ENCODE data around the gene SKIDA1. TPM values are rescaled to one million over a fixed set of nuclear protein-coding genes. Genes with fewer than 3 reads are reported as not detected.

The SKIDA1 gene
- total RNA-seq, 1 donor from 2014 or later: 7.8 TPM

DNA sequence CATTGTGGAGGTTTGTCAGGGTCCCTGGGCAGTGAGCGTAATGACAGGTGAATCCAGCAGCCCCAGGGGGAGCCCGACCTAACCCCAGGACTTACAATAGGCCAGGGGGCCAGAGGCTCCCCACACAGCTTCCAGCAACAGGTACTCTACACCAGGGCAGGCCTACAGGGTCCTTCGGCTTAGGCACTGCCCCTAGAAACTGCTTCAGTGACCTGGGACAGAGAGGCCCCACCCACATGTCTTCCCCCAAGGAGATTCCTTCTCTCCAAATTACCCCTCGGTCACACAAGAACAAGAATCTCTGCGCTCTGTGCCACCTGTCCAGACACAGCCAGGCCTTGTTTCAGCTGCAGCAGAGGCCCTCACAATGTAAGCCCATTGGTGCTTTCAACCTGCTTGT, 24.4 kb downstream of the SKIDA1 start:
- DNase-seq (ENCODE audit: low read depth) (no peak), FAIRE-seq (no peak)
- TF ChIP-seq, protein P1, sequence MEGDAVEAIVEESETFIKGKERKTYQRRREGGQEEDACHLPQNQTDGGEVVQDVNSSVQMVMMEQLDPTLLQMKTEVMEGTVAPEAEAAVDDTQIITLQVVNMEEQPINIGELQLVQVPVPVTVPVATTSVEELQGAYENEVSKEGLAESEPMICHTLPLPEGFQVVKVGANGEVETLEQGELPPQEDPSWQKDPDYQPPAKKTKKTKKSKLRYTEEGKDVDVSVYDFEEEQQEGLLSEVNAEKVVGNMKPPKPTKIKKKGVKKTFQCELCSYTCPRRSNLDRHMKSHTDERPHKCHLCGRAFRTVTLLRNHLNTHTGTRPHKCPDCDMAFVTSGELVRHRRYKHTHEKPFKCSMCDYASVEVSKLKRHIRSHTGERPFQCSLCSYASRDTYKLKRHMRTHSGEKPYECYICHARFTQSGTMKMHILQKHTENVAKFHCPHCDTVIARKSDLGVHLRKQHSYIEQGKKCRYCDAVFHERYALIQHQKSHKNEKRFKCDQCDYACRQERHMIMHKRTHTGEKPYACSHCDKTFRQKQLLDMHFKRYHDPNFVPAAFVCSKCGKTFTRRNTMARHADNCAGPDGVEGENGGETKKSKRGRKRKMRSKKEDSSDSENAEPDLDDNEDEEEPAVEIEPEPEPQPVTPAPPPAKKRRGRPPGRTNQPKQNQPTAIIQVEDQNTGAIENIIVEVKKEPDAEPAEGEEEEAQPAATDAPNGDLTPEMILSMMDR (IDR thresholded peaks at IDR 0.05; ENCODE audit: insufficient read depth, low read depth, low read length): no peak
- no peak for TF ChIP-seq EZH2 (IDR thresholded peaks at IDR 0.05; ENCODE audit: insufficient read depth, low read length)
- Histone ChIP-seq H3K4me2 (ENCODE audit: low read length) (no peak overlapping the region), H3K79me2 (ENCODE audit: insufficient read depth, low read length) (no peaks in the 10 kb centered on the region), H3K9me3 (ENCODE audit: insufficient read depth, low read depth, low read length) (no peaks in the 10 kb centered on the region), H2AFZ (ENCODE audit: low read depth, low read length) (no peak overlapping the region), H3K27ac (ENCODE audit: low read depth, low read length) (no peak overlapping the region), H3K4me1 (ENCODE audit: insufficient read depth, low read length) (peaks cover 3% of the 10 kb centered on the region), H3K4me3 (ENCODE audit: insufficient read depth, low read depth, low read length) (no peak overlapping the region), H3K27me3 (ENCODE audit: insufficient read depth, low read length) (peaks cover 3% of the 10 kb centered on the region), H3K36me3 (ENCODE audit: insufficient read depth, low read length) (no peaks in the 10 kb centered on the region), H3K9ac (ENCODE audit: low read length) (no peak overlapping the region), H4K20me1 (ENCODE audit: insufficient read depth, low read length) (no peaks in the 10 kb centered on the region)
- H3K4me1 Mint-ChIP-seq (ENCODE audit: low read depth, unreplicated experiment): peaks cover 38% of the 10 kb centered on the region
- H3K4me3 Mint-ChIP-seq (ENCODE audit: unreplicated experiment): peak overlapping the region; percentile 40
- H3K9me3 Mint-ChIP-seq (ENCODE audit: unreplicated experiment): no peaks in the 10 kb centered on the region
- H3K36me3 Mint-ChIP-seq (ENCODE audit: low read depth, unreplicated experiment): no peaks in the 10 kb centered on the region
- peak overlapping the region; percentile 62 for H3K27ac Mint-ChIP-seq (ENCODE audit: unreplicated experiment)
- peaks cover 5% of the 10 kb centered on the region for H3K27me3 Mint-ChIP-seq (ENCODE audit: low read depth, unreplicated experiment)

GRCh38 chr10:21500578-21500910, 24.9 kb downstream of the SKIDA1 start:
- H2AFZ ChIP-seq (ENCODE audit: low read depth, low read length): peak overlapping the region; percentile 67
- H3K79me2 ChIP-seq (ENCODE audit: insufficient read depth, low read length): no peaks in the 10 kb centered on the region
- no peaks in the 10 kb centered on the region for H3K36me3 ChIP-seq (ENCODE audit: insufficient read depth, low read length)
- peaks cover 33% of the 10 kb centered on the region for H3K4me1 Mint-ChIP-seq (ENCODE audit: low read depth, unreplicated experiment)
- H3K27ac ChIP-seq (ENCODE audit: low read depth, low read length): no peak overlapping the region
- no peak overlapping the region for H3K4me3 ChIP-seq (ENCODE audit: insufficient read depth, low read depth, low read length)
- no peaks in the 10 kb centered on the region for H3K9me3 Mint-ChIP-seq (ENCODE audit: unreplicated experiment)
- no peaks in the 10 kb centered on the region for H3K9me3 ChIP-seq (ENCODE audit: insufficient read depth, low read depth, low read length)
- no peak for FAIRE-seq
- H3K9ac ChIP-seq (ENCODE audit: low read length): no peak overlapping the region
- no peak for TF ChIP-seq EZH2 (IDR thresholded peaks at IDR 0.05; ENCODE audit: insufficient read depth, low read length)
- TF ChIP-seq, protein P1 (IDR thresholded peaks at IDR 0.05; ENCODE audit: insufficient read depth, low read depth, low read length): no peak
- H3K36me3 Mint-ChIP-seq (ENCODE audit: low read depth, unreplicated experiment): no peaks in the 10 kb centered on the region
- H3K4me3 Mint-ChIP-seq (ENCODE audit: unreplicated experiment): no peak overlapping the region
- H3K27ac Mint-ChIP-seq (ENCODE audit: unreplicated experiment): peak overlapping the region; percentile 7
- H4K20me1 ChIP-seq (ENCODE audit: insufficient read depth, low read length): no peaks in the 10 kb centered on the region
- no peak for DNase-seq (ENCODE audit: low read depth)
- peaks cover 3% of the 10 kb centered on the region for H3K4me1 ChIP-seq (ENCODE audit: insufficient read depth, low read length)
- peaks cover 3% of the 10 kb centered on the region for H3K27me3 ChIP-seq (ENCODE audit: insufficient read depth, low read length)
- H3K4me2 ChIP-seq (ENCODE audit: low read length): peak overlapping the region; percentile 73
- peaks cover 5% of the 10 kb centered on the region for H3K27me3 Mint-ChIP-seq (ENCODE audit: low read depth, unreplicated experiment)

DNA sequence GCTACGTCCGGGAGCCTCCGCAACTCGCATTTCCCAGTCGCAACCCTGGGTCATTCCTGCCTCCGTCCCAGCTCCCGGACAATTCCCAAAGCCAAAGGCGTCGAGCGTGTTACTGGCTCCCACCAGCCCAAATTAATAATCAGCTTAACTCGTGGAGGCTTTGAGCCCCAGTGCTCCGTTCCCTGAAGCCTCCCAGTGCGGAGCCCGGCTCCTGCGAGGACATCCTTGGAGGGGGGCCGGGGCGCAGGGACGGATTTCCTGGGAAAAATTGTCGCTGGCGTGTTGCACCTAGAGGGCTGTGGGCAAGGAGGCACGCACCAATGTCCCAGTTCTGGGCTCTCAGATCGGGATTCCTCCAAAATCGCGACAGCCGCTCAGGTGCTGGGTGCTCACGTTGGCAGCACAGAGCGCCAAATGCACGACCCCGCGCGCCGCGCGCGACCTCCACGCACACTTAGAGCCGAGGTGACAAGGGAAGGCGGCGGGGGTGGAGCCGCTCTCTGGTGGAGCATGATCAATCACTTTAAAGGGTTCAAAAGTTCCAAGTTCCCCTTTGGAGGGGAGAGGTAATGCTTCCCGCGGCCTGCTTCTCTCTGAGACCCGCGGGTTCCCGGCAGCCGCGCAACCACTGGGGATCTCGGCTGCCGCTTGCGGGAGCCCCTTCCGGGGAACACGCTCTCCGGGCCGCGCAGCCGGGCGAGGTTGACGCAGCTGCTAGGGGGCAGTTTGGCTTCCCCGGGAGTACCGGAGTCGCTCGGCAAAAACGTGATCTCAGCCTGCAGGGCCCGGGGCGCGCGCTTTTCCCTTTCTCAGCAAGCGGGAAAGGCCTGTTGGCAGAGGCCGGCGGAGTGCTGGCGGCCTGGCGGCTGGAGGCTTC, 25.5 kb downstream of the SKIDA1 start:
- Mint-ChIP-seq H3K4me1 (ENCODE audit: low read depth, unreplicated experiment) (peaks cover 31% of the 10 kb centered on the region), H3K36me3 (ENCODE audit: low read depth, unreplicated experiment) (no peaks in the 10 kb centered on the region), H3K9me3 (ENCODE audit: unreplicated experiment) (no peaks in the 10 kb centered on the region), H3K27ac (ENCODE audit: unreplicated experiment) (peak overlapping the region; percentile 18), H3K27me3 (ENCODE audit: low read depth, unreplicated experiment) (peaks cover 5% of the 10 kb centered on the region), H3K4me3 (ENCODE audit: unreplicated experiment) (peak overlapping the region; percentile 73)
- H3K27me3 ChIP-seq (ENCODE audit: insufficient read depth, low read length): peaks cover 3% of the 10 kb centered on the region
- no peaks in the 10 kb centered on the region for H4K20me1 ChIP-seq (ENCODE audit: insufficient read depth, low read length)
- no peak for DNase-seq (ENCODE audit: low read depth)
- H3K4me2 ChIP-seq (ENCODE audit: low read length): peak overlapping the region; percentile 73
- no peaks in the 10 kb centered on the region for H3K9me3 ChIP-seq (ENCODE audit: insufficient read depth, low read depth, low read length)
- H3K9ac ChIP-seq (ENCODE audit: low read length): no peak overlapping the region
- H3K27ac ChIP-seq (ENCODE audit: low read depth, low read length): no peak overlapping the region
- no peak for FAIRE-seq
- H3K4me1 ChIP-seq (ENCODE audit: insufficient read depth, low read length): peaks cover 3% of the 10 kb centered on the region
- peak overlapping the region; percentile 67 for H2AFZ ChIP-seq (ENCODE audit: low read depth, low read length)
- H3K79me2 ChIP-seq (ENCODE audit: insufficient read depth, low read length): no peaks in the 10 kb centered on the region
- TF ChIP-seq, protein P1 (IDR thresholded peaks at IDR 0.05; ENCODE audit: insufficient read depth, low read depth, low read length): no peak
- no peak for TF ChIP-seq EZH2 (IDR thresholded peaks at IDR 0.05; ENCODE audit: insufficient read depth, low read length)
- no peaks in the 10 kb centered on the region for H3K36me3 ChIP-seq (ENCODE audit: insufficient read depth, low read length)
- H3K4me3 ChIP-seq (ENCODE audit: insufficient read depth, low read depth, low read length): peak overlapping the region; percentile 30

Measured in astrocyte (in vitro differentiated cells and primary cell).